Lower lobe of right lung (tissue), 2 donors: ENCODE results near the gene INSYN2A. TPM values are rescaled to one million over a fixed set of nuclear protein-coding genes. Genes with fewer than 3 reads are reported as not detected.

Source experiments
- ATAC-seq, 2 donors: fragments of 200-7000 bp; cut with Tn5 transposase; one replicate each; pipeline ENCODE4 v1.9.1; 2020 to 2022; ENCODE audit warnings: mild to moderate bottlenecking in 2 of 2, moderate library complexity in 2 of 2
- DNase-seq: peaks from one replicate; pipeline ENCODE4 v3.0.0-alpha.2; 2020
- H3K27ac ChIP-seq: fragments of 200-600 bp; one replicate; pipeline ENCODE4 v1.8.0; 2022
- H3K27me3 ChIP-seq: fragments of 200-600 bp; one replicate; pipeline ENCODE4 v1.8.0; 2022; ENCODE audit warnings: low read depth
- H3K36me3 ChIP-seq: fragments of 200-600 bp; one replicate; pipeline ENCODE4 v1.8.0; 2022; ENCODE audit warnings: mild to moderate bottlenecking
- H3K4me1 ChIP-seq: fragments of 200-600 bp; one replicate; pipeline ENCODE4 v1.8.0; 2022
- H3K4me3 ChIP-seq: fragments of 200-600 bp; one replicate; pipeline ENCODE4 v1.8.0; 2022; ENCODE audit warnings: mild to moderate bottlenecking
- H3K9me3 ChIP-seq: fragments of 200-600 bp; one replicate; pipeline ENCODE4 v1.8.0; 2022
- CTCF ChIP-seq: fragments of 200-600 bp; IDR thresholded peaks from one replicate; pipeline ENCODE4 v1.8.0; 2022; ENCODE audit warnings: antibody characterized with exemption, mild to moderate bottlenecking
- intact Hi-C: fragments of 100-400 bp; cut with DNase I; formaldehyde crosslinking; loops from one replicate; pipeline ENCODE4 v1.11.0; 2022
- total RNA-seq: library from RNA; stranded (reverse); fragmentation: NEBNext Ultra II Directional; extraction: Animal tissue kit (Norgen Biotek cat#: 25700); gene quantifications from one replicate; pipeline ENCODE4 v1.2.1, GENCODE V29; 2021
- donor health status: DM: no; HTN: yes; CAD: no; lungs with severe emphysema.

Gene INSYN2A
- total RNA-seq, 1 donor from 2014 or later = not detected

GRCh38 chr10:127203067-127203466 is 6.7 kb upstream of the INSYN2A start:
- intact Hi-C loops = no loop called here
- no peaks in the 10 kb centered on the region for H3K36me3 ChIP-seq
- ATAC-seq (no peak), DNase-seq (no peak)
- H3K27me3 ChIP-seq = no peaks in the 10 kb centered on the region
- no peak overlapping the region for H3K4me3 ChIP-seq
- no peaks in the 10 kb centered on the region for H3K4me1 ChIP-seq
- no peak for TF ChIP-seq CTCF
- H3K9me3 ChIP-seq = no peaks in the 10 kb centered on the region
- no peak overlapping the region for H3K27ac ChIP-seq

DNA sequence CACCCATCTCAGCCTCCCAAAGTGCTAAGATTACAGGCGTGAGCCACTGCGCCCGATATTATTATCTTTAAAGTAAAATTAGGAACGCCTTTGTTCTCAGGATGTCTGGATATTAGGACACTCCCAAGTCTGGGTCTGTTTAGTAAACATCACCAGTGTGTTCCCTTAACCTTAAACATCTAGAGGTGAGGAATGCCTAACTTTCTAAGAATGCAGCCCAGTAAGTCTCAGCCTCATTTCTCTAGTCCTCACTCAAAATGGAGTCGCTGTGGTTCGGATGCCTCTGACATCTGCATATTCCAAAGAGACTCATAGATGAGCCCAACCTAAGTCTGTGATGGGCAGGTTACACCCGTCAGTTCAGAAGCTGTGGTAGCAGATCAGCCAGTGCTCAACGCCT is 4.3 kb upstream of the INSYN2A start:
- no peak for TF ChIP-seq CTCF
- no peaks in the 10 kb centered on the region for H3K36me3 ChIP-seq
- intact Hi-C loops = no loop called here
- H3K9me3 ChIP-seq = no peaks in the 10 kb centered on the region
- peaks cover 10% of the 10 kb centered on the region for H3K27me3 ChIP-seq
- peaks cover 2% of the 10 kb centered on the region for H3K4me1 ChIP-seq
- H3K27ac ChIP-seq = no peak overlapping the region
- DNase-seq = no peak
- ATAC-seq = no peak
- no peak overlapping the region for H3K4me3 ChIP-seq

GRCh38 chr10:127198721-127199120 is 2.3 kb upstream of the INSYN2A start:
- Histone ChIP-seq H3K9me3 (no peaks in the 10 kb centered on the region), H3K36me3 (no peaks in the 10 kb centered on the region), H3K27me3 (peaks cover 25% of the 10 kb centered on the region), H3K4me1 (peaks cover 17% of the 10 kb centered on the region), H3K4me3 (no peak overlapping the region), H3K27ac (no peak overlapping the region)
- no peak for TF ChIP-seq CTCF
- ATAC-seq (no peak), DNase-seq (no peak)
- intact Hi-C loops = no loop called here

- peaks cover 17% of the 10 kb centered on the region for H3K4me1 ChIP-seq
- peaks cover 25% of the 10 kb centered on the region for H3K27me3 ChIP-seq
- no peak for TF ChIP-seq CTCF
- H3K27ac ChIP-seq = no peak overlapping the region
- no peak for ATAC-seq
- H3K9me3 ChIP-seq = no peaks in the 10 kb centered on the region
- no peaks in the 10 kb centered on the region for H3K36me3 ChIP-seq
- DNase-seq = no peak
- intact Hi-C loops = no loop called here
- H3K4me3 ChIP-seq = no peak overlapping the region
These were observed 1.9 kb upstream of the INSYN2A start for GRCh38 chr10:127198307-127198706.

- Histone ChIP-seq H3K27ac (no peak overlapping the region), H3K4me3 (no peak overlapping the region), H3K4me1 (peaks cover 17% of the 10 kb centered on the region), H3K9me3 (no peaks in the 10 kb centered on the region), H3K27me3 (peaks cover 25% of the 10 kb centered on the region), H3K36me3 (no peaks in the 10 kb centered on the region)
- intact Hi-C loops = no loop called here
- no peak for ATAC-seq
- no peak for DNase-seq
- no peak for TF ChIP-seq CTCF
These were observed 702 bp upstream of the INSYN2A start for GRCh38 chr10:127197154-127197432.
